Cardiac fibroblast (primary cell): ENCODE data around the gene GJB3.

ENCODE experiments used
- DNase-seq, 2 donors: peaks; one replicate each; pipeline versions ENCODE4 v3.0.0 to v3.0.0-alpha.2; 2010; ENCODE audit warnings: low read depth in 2 of 2
- H3K4me3 ChIP-seq, 2 donors: replicated peaks in 1 of 2; 1 replicate in 1 of 2; 2 replicates in 1 of 2; pipeline ENCODE4 v1.5.1; 2011; ENCODE audit warnings: low read depth in 2 of 2, low read length in 2 of 2, mild to moderate bottlenecking in 2 of 2, moderate library complexity in 1 of 2
- CTCF ChIP-seq: IDR thresholded peaks from one replicate; pipeline ENCODE4 v1.5.1; 2011; ENCODE audit warnings: low read depth, mild to moderate bottlenecking, low read length, inconsistent platforms

The GJB3 gene

DNA sequence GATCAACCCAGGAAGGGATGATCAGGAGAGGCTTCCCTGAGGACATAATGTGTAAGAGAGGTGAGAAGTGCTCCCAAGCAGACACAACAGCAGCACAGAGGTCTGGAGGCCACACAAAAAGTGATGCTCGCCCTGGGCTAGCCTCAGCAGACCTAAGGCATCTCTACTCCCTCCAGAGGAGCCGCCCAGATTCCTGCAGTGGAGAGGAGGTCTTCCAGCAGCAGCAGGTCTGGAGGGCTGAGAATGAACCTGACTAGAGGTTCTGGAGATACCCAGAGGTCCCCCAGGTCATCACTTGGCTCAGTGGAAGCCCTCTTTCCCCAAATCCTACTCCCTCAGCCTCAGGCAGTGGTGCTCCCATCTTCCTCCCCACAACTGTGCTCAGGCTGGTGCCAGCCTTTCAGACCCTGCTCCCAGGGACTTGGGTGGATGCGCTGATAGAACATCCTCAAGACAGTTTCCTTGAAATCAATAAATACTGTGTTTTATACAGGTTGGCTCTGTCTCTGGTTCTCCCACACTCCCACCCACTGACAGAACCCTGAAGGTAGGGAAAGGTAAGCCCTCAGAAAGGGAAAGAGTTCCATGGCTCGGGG is 5.0 kb downstream of the GJB3 start:
- no peak overlapping the region for H3K4me3 ChIP-seq
- DNase-seq = no peak
- no peak for TF ChIP-seq CTCF

DNA sequence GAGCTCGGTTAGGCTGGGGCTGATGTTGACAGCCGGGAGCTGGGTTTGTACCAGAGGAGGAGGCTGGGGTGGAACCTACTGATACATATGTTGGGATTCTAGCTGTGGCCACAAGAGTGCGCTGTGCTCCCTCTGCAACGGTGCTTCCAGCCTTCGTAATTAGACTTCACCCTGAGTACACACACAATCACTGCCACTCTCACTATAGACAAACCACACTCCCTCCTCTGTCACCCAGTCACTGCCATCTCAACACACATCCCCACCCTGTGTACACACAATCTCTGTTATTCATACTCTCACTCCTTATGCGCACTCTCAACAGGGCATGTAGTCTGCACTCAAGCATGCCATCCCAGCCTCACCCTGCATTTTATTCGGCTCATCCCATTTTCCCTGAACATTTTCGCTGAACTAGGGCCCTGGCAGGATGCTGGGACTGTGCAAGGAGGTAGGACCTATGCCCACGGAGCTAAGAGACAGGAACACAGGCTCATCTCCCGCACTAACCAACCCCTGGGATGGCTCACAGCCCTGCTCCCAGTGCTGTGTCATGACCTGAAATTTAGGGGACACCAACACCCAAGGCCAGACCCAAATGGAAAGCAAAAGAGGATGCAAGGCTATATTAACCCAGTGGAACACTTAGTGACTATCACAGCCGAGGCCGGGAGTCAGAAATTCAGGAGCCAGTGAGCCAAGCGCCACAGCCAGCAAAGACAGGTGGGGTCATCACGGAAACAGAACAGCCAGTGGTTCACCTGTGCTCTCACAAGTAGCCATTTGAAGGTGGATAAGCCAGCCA is 5.7 kb downstream of the GJB3 start:
- DNase-seq = peak; percentile 82 to 83
- H3K4me3 ChIP-seq = no peak overlapping the region
- TF ChIP-seq CTCF = peak; percentile 87

DNA sequence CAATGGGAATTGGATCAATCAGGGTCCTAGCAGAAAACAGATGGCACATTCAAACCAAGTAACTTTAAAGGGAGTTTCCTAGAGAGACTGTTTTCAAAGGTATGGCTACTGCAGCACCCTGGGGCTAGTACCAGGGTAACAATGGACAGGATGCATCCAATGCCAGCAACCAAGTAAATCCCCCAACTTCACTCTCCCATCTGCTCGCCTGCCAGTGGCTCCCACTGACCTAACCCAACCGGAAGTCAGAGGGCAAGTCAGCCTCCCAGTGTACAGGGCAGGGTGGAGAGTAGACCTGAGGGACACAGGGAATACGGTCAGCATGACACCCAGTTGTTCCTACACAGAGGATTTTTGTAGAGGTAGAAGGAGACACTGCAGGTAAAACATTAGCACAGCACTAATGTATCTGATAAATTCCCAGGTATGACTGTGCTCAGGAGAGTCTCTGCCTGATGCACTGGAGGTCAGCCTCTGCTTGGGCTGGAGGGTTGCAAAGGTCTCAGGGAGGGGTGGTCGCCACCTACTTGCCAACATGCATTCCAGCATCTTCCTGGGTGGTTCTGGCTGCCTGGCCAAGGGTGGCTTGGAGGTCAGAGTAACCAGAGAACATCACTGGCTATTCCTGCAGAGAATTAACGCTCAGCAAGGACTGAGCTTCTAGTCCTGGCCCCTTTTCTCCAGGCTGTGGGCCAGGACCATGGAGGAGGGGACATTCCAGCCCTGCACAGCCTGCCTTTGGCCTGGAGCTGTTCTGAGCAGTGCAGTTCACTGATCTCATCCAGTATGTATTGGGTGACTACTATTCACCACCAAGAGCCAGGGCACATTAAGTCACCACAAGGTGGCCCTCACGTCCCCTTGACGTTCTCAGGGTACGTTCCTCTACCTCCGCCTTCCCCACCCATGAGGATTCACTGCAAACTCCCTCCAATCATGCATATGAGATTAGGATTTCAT is 6.7 kb downstream of the GJB3 start:
- H3K4me3 ChIP-seq = no peak overlapping the region
- DNase-seq = peak; percentile 46 to 59
- peak; percentile 50 for TF ChIP-seq CTCF

DNA sequence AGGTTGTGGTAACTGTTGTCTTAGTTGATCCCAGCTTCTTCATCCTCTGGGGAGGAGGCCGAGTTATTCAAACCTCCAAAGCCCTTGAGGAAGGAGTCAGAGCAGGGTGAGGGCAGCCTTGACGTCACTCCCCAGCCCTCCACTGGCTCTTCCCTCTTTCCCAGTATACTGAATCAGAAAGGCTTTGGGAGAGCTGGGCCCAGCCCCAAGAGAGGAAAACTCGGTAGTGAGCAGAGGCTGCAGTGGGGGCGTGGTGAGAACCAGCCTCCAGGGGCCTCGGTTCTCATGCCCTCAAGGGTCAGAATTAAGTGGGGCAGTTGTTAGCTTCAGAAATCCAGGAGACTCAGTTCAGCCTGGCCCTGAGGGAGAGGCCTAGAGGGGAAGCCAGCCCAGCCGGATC is 10.0 kb downstream of the GJB3 start:
- TF ChIP-seq CTCF = no peak
- H3K4me3 ChIP-seq = no peak overlapping the region
- peak in 1 of 2 donors; percentile 43 for DNase-seq

DNA sequence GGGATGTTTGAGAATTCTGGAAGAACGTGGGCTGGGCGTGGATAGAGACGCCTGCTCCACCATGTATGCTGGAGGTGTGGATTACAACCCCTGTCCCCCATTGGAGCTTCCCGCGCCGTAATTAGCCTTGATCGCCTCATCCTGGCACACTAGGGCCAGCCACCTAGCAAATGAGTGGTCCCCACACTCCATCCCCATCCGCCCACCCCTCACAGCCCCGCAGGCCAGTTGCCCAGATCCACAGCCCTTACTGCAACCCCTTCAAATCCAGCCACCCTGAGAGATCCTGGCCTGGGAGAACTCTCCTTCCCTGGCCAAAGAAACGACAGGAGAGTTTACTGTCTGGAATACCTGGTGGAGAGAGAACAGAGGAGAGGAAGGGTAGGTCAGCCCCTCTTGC is 11.4 kb downstream of the GJB3 start:
- no peak for DNase-seq
- no peak overlapping the region for H3K4me3 ChIP-seq
- no peak for TF ChIP-seq CTCF

DNA sequence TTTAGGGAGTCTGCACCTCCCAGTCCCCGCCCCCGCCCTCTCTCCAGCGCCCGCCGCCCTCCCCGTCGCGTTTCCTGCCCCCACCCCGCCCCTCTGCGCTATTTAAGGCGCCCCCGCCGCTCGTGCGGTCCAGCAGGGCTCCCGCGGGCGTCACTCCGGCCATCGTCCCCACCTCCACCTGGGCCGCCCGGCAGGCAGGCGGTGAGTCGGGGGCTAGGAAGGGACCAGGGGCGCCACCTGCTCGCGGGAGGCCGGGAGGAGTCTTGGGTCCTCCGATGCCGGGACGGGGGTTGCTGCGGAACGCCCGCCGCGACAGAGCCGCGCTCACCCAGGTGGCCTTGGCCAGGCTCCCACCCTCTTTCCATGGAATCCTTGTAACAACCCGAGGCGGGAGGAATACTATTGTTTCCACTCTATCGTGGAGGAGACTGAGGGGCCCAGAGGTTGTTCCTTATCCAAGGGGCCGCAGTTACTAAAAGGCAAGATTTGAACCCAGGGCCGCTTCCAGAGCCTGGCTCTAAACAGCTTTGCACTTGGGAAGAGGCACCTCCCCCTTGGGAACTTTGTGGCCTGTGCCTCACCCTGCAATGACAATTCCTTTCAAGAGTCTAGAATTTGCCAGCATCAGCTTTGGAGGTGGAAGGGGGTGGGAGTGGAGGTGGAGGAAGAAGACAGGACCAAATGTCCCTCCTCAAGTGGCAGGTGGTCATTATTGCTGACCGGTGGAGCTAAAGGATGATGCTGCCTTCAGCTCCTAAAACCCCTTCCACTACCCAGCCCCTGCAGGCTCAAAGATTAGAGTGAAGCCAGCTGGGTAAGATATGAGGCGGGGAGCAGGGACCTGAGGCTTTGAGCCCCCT is 12.1 kb downstream of the GJB3 start, which contains the start of gene GJA4:
TSS of gene GJA4 (plus strand) at position 132 of the 860 bp plus-strand sequence. CDS start 1,215 bp downstream, outside the sequence.
- no peak for TF ChIP-seq CTCF
- peak within 1 kb of the TSS in 1 of 2 donors; percentile 5 for H3K4me3 ChIP-seq
- DNase-seq = no peak
